Activated naive CD8-positive, alpha-beta T cell (primary cell): Measurements from ENCODE around the gene ATP9B.
A peak's percentile ranks its signal among the peaks of the same experiment; 100 is the strongest.
"Not testable (repeated sequence)": the region's sequence is repeated elsewhere in the genome, so short reads cannot be mapped to it uniquely, and the experiment has no call there.

Source experiments
- H3K27ac Mint-ChIP-seq: one replicate; pipeline ENCODE4 v1.8.0; 2021; ENCODE audit warnings: mixed read lengths
- H3K27me3 Mint-ChIP-seq: one replicate; pipeline ENCODE4 v1.8.0; 2021; ENCODE audit warnings: mixed read lengths
- H3K36me3 Mint-ChIP-seq: one replicate; pipeline ENCODE4 v1.8.0; 2021; ENCODE audit warnings: mixed read lengths
- H3K4me1 Mint-ChIP-seq: one replicate; pipeline ENCODE4 v1.8.0; 2021; ENCODE audit warnings: low read depth, mixed read lengths
- H3K4me3 Mint-ChIP-seq: one replicate; pipeline ENCODE4 v1.8.0; 2021; ENCODE audit warnings: mild to moderate bottlenecking, mixed read lengths
- H3K9me3 Mint-ChIP-seq: one replicate; pipeline ENCODE4 v1.8.0; 2021; ENCODE audit warnings: low read depth, mixed read lengths

ATP9B gene

GRCh38 chr18:79136742-79137141 lies 67.5 kb downstream of the ATP9B start:
- Mint-ChIP-seq H3K4me3 (no peak overlapping the region), H3K9me3 (no peaks in the 10 kb centered on the region), H3K27me3 (no peaks in the 10 kb centered on the region), H3K4me1 (peaks cover 19% of the 10 kb centered on the region), H3K27ac (no peak overlapping the region), H3K36me3 (peaks cover 26% of the 10 kb centered on the region)

DNA sequence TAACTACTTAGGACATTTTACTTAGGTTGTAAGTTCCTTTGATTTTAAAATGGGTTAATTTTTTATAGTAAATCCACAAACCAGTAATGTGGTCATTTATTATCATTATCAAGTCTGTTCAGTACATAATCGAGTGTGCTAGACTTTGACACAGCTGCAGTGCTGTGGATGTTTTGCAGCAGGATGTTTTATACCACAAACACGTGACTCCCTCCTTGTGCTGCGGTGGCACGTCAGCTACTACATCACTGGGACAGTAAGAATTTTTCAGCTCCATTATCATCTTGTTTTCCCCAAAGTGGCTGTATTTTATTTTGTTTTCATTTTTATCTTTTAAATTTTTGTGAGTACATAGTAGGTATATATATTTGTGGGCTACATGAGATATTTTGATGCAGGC lies 70.0 kb downstream of the ATP9B start:
- Mint-ChIP-seq H3K36me3 (peaks cover 15% of the 10 kb centered on the region), H3K4me3 (no peak overlapping the region), H3K9me3 (no peaks in the 10 kb centered on the region), H3K27me3 (no peaks in the 10 kb centered on the region), H3K4me1 (peaks cover 19% of the 10 kb centered on the region), H3K27ac (no peak overlapping the region)

GRCh38 chr18:79147014-79147413 lies 77.8 kb downstream of the ATP9B start:
- Mint-ChIP-seq H3K4me1 (no peaks in the 10 kb centered on the region), H3K4me3 (no peak overlapping the region), H3K9me3 (no peaks in the 10 kb centered on the region), H3K27me3 (no peaks in the 10 kb centered on the region), H3K27ac (no peak overlapping the region), H3K36me3 (peaks cover 16% of the 10 kb centered on the region)

- Mint-ChIP-seq H3K27ac (no peak overlapping the region), H3K9me3 (no peaks in the 10 kb centered on the region), H3K36me3 (peaks cover 18% of the 10 kb centered on the region), H3K27me3 (no peaks in the 10 kb centered on the region), H3K4me1 (no peaks in the 10 kb centered on the region), H3K4me3 (no peak overlapping the region)
These were observed 82.0 kb downstream of the ATP9B start for GRCh38 chr18:79151191-79151590.

GRCh38 chr18:79156327-79156726 lies 87.1 kb downstream of the ATP9B start:
- no peak overlapping the region for H3K27ac Mint-ChIP-seq
- no peaks in the 10 kb centered on the region for H3K9me3 Mint-ChIP-seq
- no peaks in the 10 kb centered on the region for H3K27me3 Mint-ChIP-seq
- H3K4me1 Mint-ChIP-seq = peaks cover 2% of the 10 kb centered on the region
- H3K4me3 Mint-ChIP-seq = no peak overlapping the region
- peaks cover 22% of the 10 kb centered on the region for H3K36me3 Mint-ChIP-seq

- Mint-ChIP-seq H3K36me3 (peaks cover 11% of the 10 kb centered on the region), H3K9me3 (no peaks in the 10 kb centered on the region), H3K27me3 (no peaks in the 10 kb centered on the region), H3K4me3 (no peak overlapping the region), H3K27ac (no peak overlapping the region), H3K4me1 (no peaks in the 10 kb centered on the region)
These were observed 95.5 kb downstream of the ATP9B start for GRCh38 chr18:79164706-79165105.

- H3K27me3 Mint-ChIP-seq = no peaks in the 10 kb centered on the region
- H3K9me3 Mint-ChIP-seq = no peaks in the 10 kb centered on the region
- no peak overlapping the region for H3K27ac Mint-ChIP-seq
- H3K4me3 Mint-ChIP-seq = no peak overlapping the region
- H3K36me3 Mint-ChIP-seq = peaks cover 7% of the 10 kb centered on the region
- no peaks in the 10 kb centered on the region for H3K4me1 Mint-ChIP-seq
These were observed 97.5 kb downstream of the ATP9B start for GRCh38 chr18:79166702-79167101.

GRCh38 chr18:79167526-79168190 lies 98.5 kb downstream of the ATP9B start:
- Mint-ChIP-seq H3K27me3 (no peaks in the 10 kb centered on the region), H3K9me3 (no peaks in the 10 kb centered on the region), H3K36me3 (peaks cover 6% of the 10 kb centered on the region), H3K4me1 (no peaks in the 10 kb centered on the region), H3K4me3 (no peak overlapping the region), H3K27ac (no peak overlapping the region)

DNA sequence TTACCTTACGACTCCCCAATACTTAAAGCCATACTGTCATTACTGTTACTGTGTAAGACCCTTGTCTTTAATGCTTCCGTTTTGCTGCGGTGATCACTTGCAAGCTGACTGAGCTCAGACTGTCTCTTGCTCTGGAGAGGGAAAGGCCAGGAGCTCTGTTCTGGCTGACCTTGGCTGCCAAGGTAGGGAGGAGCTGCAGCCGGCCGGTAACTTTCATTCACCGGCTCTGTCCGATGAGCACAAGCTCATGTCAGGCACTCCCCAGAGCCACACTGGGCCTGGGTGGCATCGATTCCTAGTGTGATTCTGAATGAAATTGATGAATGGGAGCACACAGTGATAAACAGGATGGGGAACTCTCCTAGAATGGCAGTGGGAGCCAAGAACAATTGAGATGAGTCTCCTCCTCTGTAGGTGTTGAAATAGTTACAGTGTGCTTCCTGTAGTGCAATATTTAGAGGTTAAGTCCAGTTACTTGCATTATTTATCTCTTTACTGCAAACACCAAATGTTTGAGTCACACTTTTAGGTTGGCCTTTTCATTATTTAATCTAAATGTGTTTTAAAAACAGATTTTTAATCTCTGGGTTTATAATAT lies 100.9 kb downstream of the ATP9B start:
- H3K27ac Mint-ChIP-seq = peak overlapping the region; percentile 13
- H3K9me3 Mint-ChIP-seq = no peaks in the 10 kb centered on the region
- H3K36me3 Mint-ChIP-seq = peaks cover 20% of the 10 kb centered on the region
- H3K4me3 Mint-ChIP-seq = no peak overlapping the region
- no peaks in the 10 kb centered on the region for H3K4me1 Mint-ChIP-seq
- H3K27me3 Mint-ChIP-seq = no peaks in the 10 kb centered on the region

GRCh38 chr18:79172331-79172730 lies 103.1 kb downstream of the ATP9B start:
- not testable (repeated sequence) for H3K9me3 Mint-ChIP-seq, H3K27ac Mint-ChIP-seq, H3K4me3 Mint-ChIP-seq, H3K27me3 Mint-ChIP-seq, H3K4me1 Mint-ChIP-seq
- peaks cover 20% of the 10 kb centered on the region for H3K36me3 Mint-ChIP-seq

DNA sequence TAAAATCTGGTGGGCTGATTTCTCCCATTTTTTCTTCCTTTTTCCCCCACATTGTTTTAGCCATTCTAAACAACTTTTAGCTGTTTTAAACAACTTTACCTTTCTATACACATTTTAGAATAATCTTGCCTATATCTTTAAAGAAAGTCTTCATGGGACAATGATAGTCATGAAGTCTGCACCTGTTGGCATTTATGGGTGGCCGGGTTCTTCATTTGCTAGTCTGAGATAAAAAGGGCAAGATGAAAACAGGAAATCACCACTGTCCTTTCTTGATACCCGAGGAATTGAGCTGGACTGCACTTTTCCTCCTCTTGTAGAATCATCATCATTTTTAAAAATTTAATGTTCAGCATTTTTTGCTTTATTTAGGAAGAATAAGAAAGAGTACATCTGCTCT lies 104.5 kb downstream of the ATP9B start:
- peaks cover 2% of the 10 kb centered on the region for H3K4me1 Mint-ChIP-seq
- no peak overlapping the region for H3K27ac Mint-ChIP-seq
- peaks cover 19% of the 10 kb centered on the region for H3K36me3 Mint-ChIP-seq
- no peak overlapping the region for H3K4me3 Mint-ChIP-seq
- H3K9me3 Mint-ChIP-seq = no peaks in the 10 kb centered on the region
- H3K27me3 Mint-ChIP-seq = no peaks in the 10 kb centered on the region

- H3K4me1 Mint-ChIP-seq = peaks cover 9% of the 10 kb centered on the region
- no peak overlapping the region for H3K27ac Mint-ChIP-seq
- H3K36me3 Mint-ChIP-seq = peaks cover 26% of the 10 kb centered on the region
- no peak overlapping the region for H3K4me3 Mint-ChIP-seq
- H3K27me3 Mint-ChIP-seq = no peaks in the 10 kb centered on the region
- no peaks in the 10 kb centered on the region for H3K9me3 Mint-ChIP-seq
These were observed 108.9 kb downstream of the ATP9B start for GRCh38 chr18:79178113-79178531.

GRCh38 chr18:79182047-79182713 lies 113.0 kb downstream of the ATP9B start:
- peaks cover 9% of the 10 kb centered on the region for H3K4me1 Mint-ChIP-seq
- no peak overlapping the region for H3K27ac Mint-ChIP-seq
- H3K9me3 Mint-ChIP-seq = no peaks in the 10 kb centered on the region
- H3K36me3 Mint-ChIP-seq = peaks cover 13% of the 10 kb centered on the region
- no peak overlapping the region for H3K4me3 Mint-ChIP-seq
- no peaks in the 10 kb centered on the region for H3K27me3 Mint-ChIP-seq

DNA sequence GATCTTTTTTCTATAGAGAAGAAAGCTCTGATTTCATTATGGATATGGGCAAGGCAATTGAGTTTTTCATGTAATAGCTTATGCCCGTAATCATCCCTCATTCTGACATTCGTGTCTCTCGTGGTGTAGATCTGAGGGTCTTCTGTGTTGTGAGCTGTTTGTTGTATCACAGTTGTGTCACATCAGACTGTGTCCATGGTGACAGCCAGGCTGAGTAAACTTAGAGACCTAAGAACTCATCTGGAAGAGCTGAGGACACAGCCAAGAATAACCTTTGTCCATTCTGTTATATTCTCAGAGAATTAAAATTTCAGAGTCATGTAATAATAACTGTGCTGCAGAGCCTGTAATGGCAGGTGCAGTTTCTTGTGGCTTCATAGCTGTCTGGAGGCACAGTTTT lies 116.5 kb downstream of the ATP9B start:
- no peaks in the 10 kb centered on the region for H3K27me3 Mint-ChIP-seq
- no peak overlapping the region for H3K27ac Mint-ChIP-seq
- peaks cover 9% of the 10 kb centered on the region for H3K36me3 Mint-ChIP-seq
- H3K4me1 Mint-ChIP-seq = peaks cover 11% of the 10 kb centered on the region
- H3K9me3 Mint-ChIP-seq = no peaks in the 10 kb centered on the region
- no peak overlapping the region for H3K4me3 Mint-ChIP-seq

GRCh38 chr18:79186649-79187048 lies 117.5 kb downstream of the ATP9B start:
- peaks cover 9% of the 10 kb centered on the region for H3K4me1 Mint-ChIP-seq
- no peak overlapping the region for H3K4me3 Mint-ChIP-seq
- no peaks in the 10 kb centered on the region for H3K9me3 Mint-ChIP-seq
- H3K36me3 Mint-ChIP-seq = peaks cover 8% of the 10 kb centered on the region
- H3K27ac Mint-ChIP-seq = no peak overlapping the region
- no peaks in the 10 kb centered on the region for H3K27me3 Mint-ChIP-seq
